K562 (cell line): Measurements from ENCODE around the gene KRT83. TPM values are rescaled to one million over a fixed set of nuclear protein-coding genes. Genes with fewer than 3 reads are reported as not detected.
A peak's percentile ranks its signal among the peaks of the same experiment; 100 is the strongest.

Experiments
- ATAC-seq: fragments of 200-7000 bp; cut with Tn5 transposase; 3 replicates; pipeline ENCODE4 v1.9.1; 2020; ENCODE audit warnings: moderate library complexity
- BruUV-seq: library from RNA; stranded (reverse); fragments of 400-500 nt; replicated peaks from 2 replicates; lab custom pipeline; 2021; lab: Mats Ljungman, UMichigan
- CTCF ChIA-PET: fragments of 300-600 bp; formaldehyde crosslinking; extraction: SDS; loops from one replicate; lab custom pipeline; 2021; ENCODE audit warnings: low intra/inter-chr PET ratio; lab: Yijun Ruan, JAX
- POLR2A ChIA-PET: fragments of 300-600, 350-650 bp; sonication (Branson Sonifier 250); formaldehyde crosslinking; extraction: SDS; loops from one replicate; lab custom pipeline; 2021; ENCODE audit warnings: antibody characterized with exemption, inconsistent platforms; lab: Yijun Ruan, JAX
- DNase-seq, 4 experiments: peaks; one replicate each; pipeline versions ENCODE4 v3.0.0 to v3.0.0-alpha.2; 2011 to 2018; ENCODE audit warnings: low spot score in 3 of 4, mixed read lengths in 3 of 4; ENCODE audit errors: extremely low read depth in 1 of 4
- FAIRE-seq: peaks from 2 replicates; lab custom pipeline; 2011; peaks lifted over from hg19 to GRCh38; lab: Jason Lieb, UNC
- H2AFZ ChIP-seq: 2 replicates; pipeline ENCODE4 v1.6.0; 2011; ENCODE audit warnings: low read depth, low read length, control low read depth, inconsistent platforms
- H3K27ac ChIP-seq: fragments of 200-600 bp; 3 replicates; pipeline ENCODE4 v1.8.0; 2011; ENCODE audit warnings: low read depth, mild to moderate bottlenecking, control low read depth, inconsistent platforms, low read length, moderate library complexity, mixed read lengths; ENCODE audit errors: extremely low read depth
- H3K27me3 ChIP-seq, 2 experiments: fragments of 300-600 bp in 1 of 2; 2 replicates in 1 of 2; 3 replicates in 1 of 2; pipeline versions ENCODE4 v1.6.0 to v1.8.0; 2011; ENCODE audit warnings: inconsistent platforms in 2 of 2, low read length in 2 of 2, mild to moderate bottlenecking in 1 of 2, mixed read lengths in 1 of 2, moderate library complexity in 1 of 2; ENCODE audit not compliant: control insufficient read depth in 2 of 2, insufficient read depth in 2 of 2
- H3K36me3 ChIP-seq: fragments of 300-600 bp; 3 replicates; pipeline ENCODE4 v1.8.0; 2011; ENCODE audit warnings: mild to moderate bottlenecking, low read length, inconsistent platforms; ENCODE audit not compliant: control insufficient read depth, insufficient read depth
- H3K4me1 ChIP-seq, 2 experiments: fragments of 200-600 bp in 1 of 2; replicated peaks in 1 of 2; 2 replicates in 1 of 2; 3 replicates in 1 of 2; pipeline versions ENCODE4 v1.5.1 to v1.8.0; 2011; ENCODE audit warnings: inconsistent platforms in 2 of 2, low read length in 2 of 2, mild to moderate bottlenecking in 1 of 2, mixed read lengths in 1 of 2, moderate library complexity in 1 of 2; ENCODE audit not compliant: control insufficient read depth in 2 of 2, insufficient read depth in 2 of 2
- H3K4me2 ChIP-seq: 2 replicates; pipeline ENCODE4 v1.6.1; 2011; ENCODE audit warnings: low read length, control low read depth, inconsistent platforms, mixed read lengths; ENCODE audit not compliant: insufficient read depth
- H3K4me3 ChIP-seq: fragments of 200-600 bp; sonication (generic), shearing (Covaris generic); 2 replicates; pipeline ENCODE4 v1.5.1; 2016; ENCODE audit warnings: control low read depth, inconsistent platforms
- H3K79me2 ChIP-seq: fragments of 200-600 bp; 3 replicates; pipeline ENCODE4 v1.8.0; 2011; ENCODE audit warnings: low read length, inconsistent platforms; ENCODE audit not compliant: control insufficient read depth, insufficient read depth
- H3K9ac ChIP-seq, 2 experiments: 2 replicates each; pipeline versions ENCODE4 v1.6.0 to v1.6.1; 2011; ENCODE audit warnings: low read depth in 2 of 2, low read length in 2 of 2, control low read depth in 1 of 2, inconsistent platforms in 1 of 2, mild to moderate bottlenecking in 1 of 2, mixed read lengths in 1 of 2; ENCODE audit not compliant: insufficient read depth in 1 of 2
- H3K9me1 ChIP-seq: one replicate; pipeline ENCODE4 v1.6.0; 2011; ENCODE audit warnings: inconsistent platforms, mild to moderate bottlenecking, low read length, moderate library complexity; ENCODE audit not compliant: control insufficient read depth, insufficient read depth
- H3K9me3 ChIP-seq: replicated peaks from 2 replicates; pipeline ENCODE4 v1.5.1; 2011; ENCODE audit warnings: low read depth, low read length, inconsistent platforms; ENCODE audit not compliant: control insufficient read depth, insufficient read depth
- H4K20me1 ChIP-seq: replicated peaks from 2 replicates; pipeline ENCODE4 v1.6.1; 2011; ENCODE audit warnings: low read length, inconsistent platforms, mixed read lengths; ENCODE audit not compliant: control insufficient read depth, insufficient read depth
- C11orf30 ChIP-seq: fragments of 450-650 bp; IDR thresholded peaks from 2 replicates; pipeline ENCODE4 v1.6.1; 2016; ENCODE audit warnings: low read depth, mild to moderate bottlenecking
- MAFF ChIP-seq: IDR thresholded peaks from 2 replicates; pipeline ENCODE4 v1.6.1; 2012; ENCODE audit warnings: low read length, improper control_type of control experiment
- MAFK ChIP-seq: IDR thresholded peaks from 2 replicates; pipeline ENCODE4 v1.6.1; 2011; ENCODE audit warnings: low read length, improper control_type of control experiment
- PRMT5 ChIP-seq: sonication (generic); formaldehyde crosslinking; IDR thresholded peaks from 2 replicates; pipeline ENCODE4 v1.5.0; 2020; ENCODE audit warnings: missing genetic modification reagents
- PURB ChIP-seq: sonication (generic); formaldehyde crosslinking; IDR thresholded peaks from 2 replicates; pipeline ENCODE4 v1.9.0; 2021; ENCODE audit warnings: low read depth, mild to moderate bottlenecking, missing genetic modification reagents
- ZNF316 ChIP-seq: fragments of 450-650 bp; IDR thresholded peaks from 2 replicates; pipeline ENCODE4 v1.6.1; 2016
- WGBS: fragments of 100-300 bp; shearing (Covaris generic); methylation state at CpG from one replicate; pipeline ENCODE4 v1.1.6; 2016; ENCODE audit warnings: low coverage, mixed read lengths; ENCODE audit not compliant: insufficient coverage; ENCODE audit errors: missing lambda C conversion rate; 5-methylcytosine and 5-hydroxymethylcytosine counted together
- in situ Hi-C: fragments of 300-500 bp; cut with MboI; formaldehyde crosslinking; loops from 4 replicates; pipeline ENCODE4 v1.15.0; 2018; ENCODE audit warnings: inconsistent platforms, mixed read lengths
- intact Hi-C: fragments of 100-400 bp; cut with micrococcal nuclease; formaldehyde crosslinking; loops from 2 replicates; pipeline ENCODE4 v1.14.2; 2022
- polyA plus RNA-seq, 8 experiments: library from polyadenylated mRNA; depleted of rRNA in 4 of 8; stranded (reverse) in 5 of 8; unstranded in 3 of 8; fragments of >200 nt; fragmentation: Nextera tagmentation in 2 of 8; fragmentation: Illumina TruSeq in 1 of 8; extraction: Ambion mirVana in 2 of 8; extraction: Trizol in 1 of 8; gene quantifications; 2 replicates each; pipeline versions ENCODE4 v1.2.1 to v1.2.3, GENCODE V29; 2011 to 2014; ENCODE audit warnings: inconsistent platforms in 1 of 8, missing spikeins in 1 of 8
- total RNA-seq, 7 experiments: library from RNA; depleted of rRNA in 6 of 7; stranded (reverse); fragments of >200 nt in 6 of 7; fragmentation: Illumina TruSeq in 2 of 7; extraction: Trizol in 2 of 7; gene quantifications; 2 replicates each; pipeline versions ENCODE4 v1.2.1 to v1.2.3, GENCODE V29; 2011 to 2021; ENCODE audit warnings: low replicate concordance in 1 of 7
- TF ChIP-seq, protein P1 (sequence below): fragments of 150-350 bp; IDR thresholded peaks from 2 replicates; pipeline ENCODE4 v1.6.1; 2014; ENCODE audit warnings: low read depth, mild to moderate bottlenecking, low read length, borderline replicate concordance
- TF ChIP-seq, protein P2 (sequence below): fragments of 250-450 bp; sonication (Bioruptor Pico); IDR thresholded peaks from 2 replicates; pipeline ENCODE4 v1.4.0; 2020; ENCODE audit warnings: mild to moderate bottlenecking

KRT83 gene
- total and polyA plus RNA-seq, 9 of the 15 experiments (the other 6 are each of a cell fraction or from before 2014, with no cell fraction given) = not detected

DNA sequence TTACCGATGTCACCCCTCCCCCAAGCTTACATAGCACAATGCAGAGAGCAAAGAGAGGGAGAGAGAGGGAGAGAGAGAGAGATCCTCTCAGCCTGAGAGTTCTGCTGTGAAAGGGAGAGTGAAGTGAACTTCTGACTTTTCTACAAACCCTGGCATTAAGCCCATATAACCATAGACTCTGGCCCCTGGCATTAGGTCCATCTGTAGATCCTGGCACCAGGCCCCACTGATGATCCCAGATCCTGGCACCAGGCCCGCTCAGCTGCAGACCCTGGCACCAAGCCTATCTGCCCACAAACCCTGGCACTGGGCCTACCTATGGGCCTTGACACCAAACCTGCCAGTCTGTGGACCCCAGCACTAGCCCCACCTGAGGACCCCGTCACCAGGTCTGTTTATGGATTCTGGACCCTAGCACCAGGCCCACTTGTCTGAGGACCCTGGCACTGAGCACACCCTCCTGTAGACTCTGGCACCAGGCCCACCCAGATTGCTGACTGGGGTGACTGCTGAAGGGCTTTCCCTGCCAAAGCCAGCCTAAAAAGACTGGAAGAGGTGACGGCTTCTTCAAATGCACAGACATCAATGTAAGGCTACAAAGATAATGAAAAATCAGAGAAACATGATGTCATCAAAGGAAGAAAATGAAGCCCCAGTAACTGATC is 14.5 kb upstream of the KRT83 start (continued):
- TF ChIP-seq, protein P1, sequence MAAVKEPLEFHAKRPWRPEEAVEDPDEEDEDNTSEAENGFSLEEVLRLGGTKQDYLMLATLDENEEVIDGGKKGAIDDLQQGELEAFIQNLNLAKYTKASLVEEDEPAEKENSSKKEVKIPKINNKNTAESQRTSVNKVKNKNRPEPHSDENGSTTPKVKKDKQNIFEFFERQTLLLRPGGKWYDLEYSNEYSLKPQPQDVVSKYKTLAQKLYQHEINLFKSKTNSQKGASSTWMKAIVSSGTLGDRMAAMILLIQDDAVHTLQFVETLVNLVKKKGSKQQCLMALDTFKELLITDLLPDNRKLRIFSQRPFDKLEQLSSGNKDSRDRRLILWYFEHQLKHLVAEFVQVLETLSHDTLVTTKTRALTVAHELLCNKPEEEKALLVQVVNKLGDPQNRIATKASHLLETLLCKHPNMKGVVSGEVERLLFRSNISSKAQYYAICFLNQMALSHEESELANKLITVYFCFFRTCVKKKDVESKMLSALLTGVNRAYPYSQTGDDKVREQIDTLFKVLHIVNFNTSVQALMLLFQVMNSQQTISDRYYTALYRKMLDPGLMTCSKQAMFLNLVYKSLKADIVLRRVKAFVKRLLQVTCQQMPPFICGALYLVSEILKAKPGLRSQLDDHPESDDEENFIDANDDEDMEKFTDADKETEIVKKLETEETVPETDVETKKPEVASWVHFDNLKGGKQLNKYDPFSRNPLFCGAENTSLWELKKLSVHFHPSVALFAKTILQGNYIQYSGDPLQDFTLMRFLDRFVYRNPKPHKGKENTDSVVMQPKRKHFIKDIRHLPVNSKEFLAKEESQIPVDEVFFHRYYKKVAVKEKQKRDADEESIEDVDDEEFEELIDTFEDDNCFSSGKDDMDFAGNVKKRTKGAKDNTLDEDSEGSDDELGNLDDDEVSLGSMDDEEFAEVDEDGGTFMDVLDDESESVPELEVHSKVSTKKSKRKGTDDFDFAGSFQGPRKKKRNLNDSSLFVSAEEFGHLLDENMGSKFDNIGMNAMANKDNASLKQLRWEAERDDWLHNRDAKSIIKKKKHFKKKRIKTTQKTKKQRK = no peak
- TF ChIP-seq, all 486 proteins: peak for 0

DNA sequence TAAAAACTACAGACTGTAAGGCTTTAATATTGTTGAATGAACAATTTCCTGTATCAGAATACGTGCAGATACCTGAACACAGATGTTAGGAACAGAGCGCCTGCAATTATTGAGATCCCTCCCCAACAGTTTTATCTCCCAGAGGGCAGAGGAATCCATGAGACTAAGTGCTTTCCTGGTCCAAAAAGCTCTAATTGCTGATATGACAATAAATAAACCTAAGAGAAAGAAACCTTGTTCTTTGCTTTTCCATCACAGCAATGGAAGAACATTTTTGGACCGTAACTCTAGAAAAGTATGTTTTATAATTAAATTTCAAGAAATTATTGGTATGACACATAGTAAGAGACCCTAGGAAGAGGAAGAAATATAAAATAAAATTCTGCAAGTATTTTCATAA is 13.0 kb upstream of the KRT83 start:
- ATAC-seq (no peak), DNase-seq (no peak), FAIRE-seq (no peak)
- Histone ChIP-seq H3K27ac (no peak overlapping the region), H3K4me3 (no peak overlapping the region), H3K9me3 (no peaks in the 10 kb centered on the region), H3K9me1 (no peaks in the 10 kb centered on the region), H3K27me3 (peaks cover 0 to 5% of the 10 kb centered on the region in 2 experiments; a peak in 1 of 5 replicates), H3K79me2 (no peaks in the 10 kb centered on the region), H3K4me1 (no peaks in the 10 kb centered on the region), H2AFZ (no peak overlapping the region), H3K36me3 (no peaks in the 10 kb centered on the region), H3K4me2 (no peak overlapping the region), H3K9ac (no peak overlapping the region), H4K20me1 (no peaks in the 10 kb centered on the region)
- CTCF ChIA-PET = no interaction called here
- POLR2A ChIA-PET = no interaction called here
- TF ChIP-seq C11orf30 (peak; percentile 51), MAFK (peak; percentile 60), PURB (CRISPR knock-in tag) (no peak), PRMT5 (CRISPR knock-in tag) (no peak), ZNF316 (peak; percentile 68), MAFF (peak; percentile 54)
- TF ChIP-seq, protein P2, sequence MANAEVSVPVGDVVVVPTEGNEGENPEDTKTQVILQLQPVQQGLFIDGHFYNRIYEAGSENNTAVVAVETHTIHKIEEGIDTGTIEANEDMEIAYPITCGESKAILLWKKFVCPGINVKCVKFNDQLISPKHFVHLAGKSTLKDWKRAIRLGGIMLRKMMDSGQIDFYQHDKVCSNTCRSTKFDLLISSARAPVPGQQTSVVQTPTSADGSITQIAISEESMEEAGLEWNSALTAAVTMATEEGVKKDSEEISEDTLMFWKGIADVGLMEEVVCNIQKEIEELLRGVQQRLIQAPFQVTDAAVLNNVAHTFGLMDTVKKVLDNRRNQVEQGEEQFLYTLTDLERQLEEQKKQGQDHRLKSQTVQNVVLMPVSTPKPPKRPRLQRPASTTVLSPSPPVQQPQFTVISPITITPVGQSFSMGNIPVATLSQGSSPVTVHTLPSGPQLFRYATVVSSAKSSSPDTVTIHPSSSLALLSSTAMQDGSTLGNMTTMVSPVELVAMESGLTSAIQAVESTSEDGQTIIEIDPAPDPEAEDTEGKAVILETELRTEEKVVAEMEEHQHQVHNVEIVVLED = no peak
- intact Hi-C loops (no loop called here), in situ Hi-C loops (no loop called here)
- no TSS peak for BruUV-seq
- WGBS = 6% methylated on average over 3 of the region's 3 CpGs
